Endothelial cell of umbilical vein (primary cell): ENCODE results near the gene ERO1B. TPM values are rescaled to one million over a fixed set of nuclear protein-coding genes. Genes with fewer than 3 reads are reported as not detected.

Experiments used
- BruUV-seq: library from RNA; stranded (reverse); fragments of 400-500 nt; replicated peaks from 2 replicates; lab custom pipeline; 2021; lab: Mats Ljungman, UMichigan
- CTCF ChIA-PET: fragments of 300-600, 350-600 bp; sonication (Branson Sonifier 250); formaldehyde crosslinking; loops from one replicate; lab custom pipeline; 2021; ENCODE audit warnings: antibody characterized with exemption, inconsistent platforms; lab: Charles Lee
- POLR2A ChIA-PET: fragments of 300-600, 350-600 bp; sonication (Branson Sonifier 250); formaldehyde crosslinking; loops from one replicate; lab custom pipeline; 2021; ENCODE audit warnings: antibody characterized with exemption, inconsistent platforms; lab: Charles Lee
- DNase-seq: peaks from one replicate; pipeline ENCODE4 v3.0.0-alpha.2; 2011; ENCODE audit warnings: low read depth, low spot score
- FAIRE-seq: peaks from 2 replicates; lab custom pipeline; 2011; peaks lifted over from hg19 to GRCh38; lab: Jason Lieb, UNC
- H2AFZ ChIP-seq: 2 replicates; pipeline ENCODE4 v1.6.0; 2012; ENCODE audit warnings: low read depth, low read length, control low read depth, inconsistent platforms
- H3K27ac ChIP-seq: 2 replicates; pipeline ENCODE4 v1.5.1; 2011; ENCODE audit warnings: low read depth, mild to moderate bottlenecking, control low read depth, low read length, moderate library complexity; ENCODE audit not compliant: insufficient read depth
- H3K27me3 ChIP-seq, 2 experiments: 2 replicates each; pipeline versions ENCODE4 v1.6.0 to v1.6.1; 2011; ENCODE audit warnings: low read length in 2 of 2, mixed read lengths in 1 of 2; ENCODE audit not compliant: control insufficient read depth in 2 of 2, insufficient read depth in 2 of 2
- H3K36me3 ChIP-seq, 2 experiments: 2 replicates in 1 of 2; 3 replicates in 1 of 2; pipeline ENCODE4 v1.5.1; 2011; ENCODE audit warnings: low read length in 2 of 2, mild to moderate bottlenecking in 1 of 2, moderate library complexity in 1 of 2; ENCODE audit not compliant: control insufficient read depth in 2 of 2, insufficient read depth in 2 of 2; ENCODE audit errors: extremely low read depth in 1 of 2
- H3K4me1 ChIP-seq: 3 replicates; pipeline ENCODE4 v1.5.1; 2011; ENCODE audit warnings: mild to moderate bottlenecking, low read length; ENCODE audit not compliant: control insufficient read depth, insufficient read depth; ENCODE audit errors: extremely low read depth
- H3K4me2 ChIP-seq: 2 replicates; pipeline ENCODE4 v1.6.1; 2011; ENCODE audit warnings: low read length, control low read depth, mixed read lengths; ENCODE audit not compliant: insufficient read depth
- H3K4me3 ChIP-seq, 3 experiments: fragments of 200-600 bp in 1 of 3; sonication (generic), shearing (Covaris generic) in 1 of 3; replicated peaks in 1 of 3; 2 replicates each; pipeline ENCODE4 v1.5.1; 2011 to 2016; ENCODE audit warnings: control low read depth in 3 of 3, low read length in 3 of 3, mild to moderate bottlenecking in 2 of 3, inconsistent platforms in 1 of 3, low read depth in 1 of 3, moderate library complexity in 1 of 3; ENCODE audit not compliant: insufficient read depth in 1 of 3
- H3K79me2 ChIP-seq: 2 replicates; pipeline ENCODE4 v1.6.0; 2012; ENCODE audit warnings: low read length, inconsistent platforms; ENCODE audit not compliant: control insufficient read depth, insufficient read depth
- H3K9ac ChIP-seq: replicated peaks from 2 replicates; pipeline ENCODE3; 2011; ENCODE audit warnings: low read length, control low read depth; ENCODE audit not compliant: insufficient read depth; ENCODE audit errors: extremely low read depth
- H3K9me1 ChIP-seq: replicated peaks from 3 replicates; pipeline ENCODE4 v1.6.0; 2011; ENCODE audit warnings: mild to moderate bottlenecking, low read length; ENCODE audit not compliant: control insufficient read depth, insufficient read depth; ENCODE audit errors: extremely low read depth
- H3K9me3 ChIP-seq: replicated peaks from 2 replicates; pipeline ENCODE4 v1.5.1; 2012; ENCODE audit warnings: low read length, inconsistent platforms; ENCODE audit not compliant: control insufficient read depth, insufficient read depth
- H4K20me1 ChIP-seq: replicated peaks from 2 replicates; pipeline ENCODE3; 2011; ENCODE audit warnings: mild to moderate bottlenecking, low read length; ENCODE audit not compliant: control insufficient read depth, insufficient read depth; ENCODE audit errors: extremely low read depth
- EZH2 ChIP-seq: IDR thresholded peaks from 2 replicates; pipeline ENCODE4 v1.6.1; 2012; ENCODE audit warnings: borderline replicate concordance, low read depth, mild to moderate bottlenecking, moderate library complexity, low read length, inconsistent platforms; ENCODE audit not compliant: severe bottlenecking
- FOS ChIP-seq: IDR thresholded peaks from 2 replicates; pipeline ENCODE4 v1.6.1; 2011; ENCODE audit warnings: mild to moderate bottlenecking, low read length, moderate library complexity, borderline replicate concordance; ENCODE audit not compliant: insufficient read depth
- GATA2 ChIP-seq: IDR thresholded peaks from 2 replicates; pipeline ENCODE4 v1.7.0; 2011; ENCODE audit warnings: low read depth, mild to moderate bottlenecking, moderate library complexity, mixed read lengths, low read length; ENCODE audit not compliant: insufficient read length, insufficient read depth
- JUN ChIP-seq: IDR thresholded peaks from 2 replicates; pipeline ENCODE4 v1.6.1; 2011; ENCODE audit warnings: borderline replicate concordance, low read depth; ENCODE audit not compliant: insufficient read length, insufficient read depth
- MYC ChIP-seq: IDR thresholded peaks from one replicate; pipeline ENCODE4 v1.6.1; 2011; ENCODE audit warnings: mild to moderate bottlenecking, low read depth, low read length
- POLR2A ChIP-seq: IDR thresholded peaks from 2 replicates; pipeline ENCODE4 v1.6.1; 2012; ENCODE audit warnings: low read depth, mild to moderate bottlenecking, control low read depth, low read length
- POLR2AphosphoS5 ChIP-seq: IDR thresholded peaks from 2 replicates; pipeline ENCODE4 v1.6.1; 2012; ENCODE audit warnings: low read depth, mild to moderate bottlenecking, control low read depth, low read length, moderate library complexity; ENCODE audit not compliant: insufficient read depth
- dilution Hi-C: fragments of 300-500 bp; cut with MboI; formaldehyde crosslinking; loops from one replicate; pipeline ENCODE4 v1.15.0; 2019; ENCODE audit warnings: low sequenced_read_pairs; ENCODE audit not compliant: extremely low pct_ligation_motif_present
- intact Hi-C: fragments of 100-400 bp; cut with micrococcal nuclease; formaldehyde crosslinking; loops from one replicate; pipeline ENCODE4 v1.10.0; 2022
- polyA plus RNA-seq, 4 experiments: library from polyadenylated mRNA; depleted of rRNA in 3 of 4; stranded (reverse) in 3 of 4; unstranded in 1 of 4; fragments of >200 nt; gene quantifications; 2 replicates each; pipeline versions ENCODE4 v1.2.1 to v1.2.3, GENCODE V29; 2011 to 2012; ENCODE audit warnings: missing spikeins in 1 of 4
- total RNA-seq: library from RNA; stranded (reverse); gene quantifications from 2 replicates; pipeline ENCODE4 v1.2.3, GENCODE V29; 2021
- TF ChIP-seq, protein P1 (sequence below): IDR thresholded peaks from 2 replicates; pipeline ENCODE4 v1.6.1; 2011; ENCODE audit not compliant: insufficient read depth, insufficient read length
- TF ChIP-seq, protein P2 (sequence below), 2 donors: IDR thresholded peaks; 1 replicate in 1 of 2; 2 replicates in 1 of 2; pipeline ENCODE4 v1.5.1; 2011; ENCODE audit warnings: low read length in 2 of 2, mild to moderate bottlenecking in 2 of 2, moderate library complexity in 2 of 2, control low read depth in 1 of 2, inconsistent platforms in 1 of 2, low read depth in 1 of 2; ENCODE audit not compliant: insufficient read depth in 1 of 2; ENCODE audit errors: extremely low read depth in 1 of 2

Gene ERO1B
- total and polyA plus RNA-seq, 2 donors (not counting 3 experiments of a cell fraction or from before 2014, with no cell fraction given), result 1.9 to 3.6 TPM

DNA sequence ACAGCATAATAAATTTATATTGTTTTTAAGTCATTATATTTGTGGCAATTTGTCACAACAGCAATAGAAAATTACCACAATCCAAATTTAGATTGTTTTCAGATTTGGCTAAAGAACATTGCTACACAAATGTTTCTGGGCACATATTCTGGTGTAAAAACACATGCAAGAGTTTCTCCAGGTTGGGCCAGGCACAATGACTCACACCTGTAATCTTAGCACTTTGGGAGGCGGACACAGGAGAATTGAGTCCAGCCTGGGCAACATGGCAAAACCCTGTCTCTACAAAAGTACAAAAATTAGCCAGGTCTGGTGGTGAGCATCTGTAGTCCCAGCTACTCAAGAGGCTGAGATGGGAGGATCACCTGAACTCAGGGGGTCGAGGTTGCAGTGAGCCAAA, 8.4 kb downstream of the ERO1B start:
- Histone ChIP-seq H3K79me2 (no peaks in the 10 kb centered on the region), H3K4me1 (no peaks in the 10 kb centered on the region), H2AFZ (no peak overlapping the region), H3K4me3 (no peak overlapping the region), H3K9ac (no peak overlapping the region), H3K27me3 (no peaks in the 10 kb centered on the region), H3K9me3 (no peaks in the 10 kb centered on the region), H3K9me1 (no peaks in the 10 kb centered on the region), H3K4me2 (no peak overlapping the region), H3K27ac (no peak overlapping the region), H3K36me3 (no peaks in the 10 kb centered on the region), H4K20me1 (no peaks in the 10 kb centered on the region)
- dilution Hi-C loops, result no loop called here
- ChIA-PET POLR2A (no interaction called here), CTCF (no interaction called here)
- no TSS peak for BruUV-seq
- DNase-seq, result no peak
- no peak for TF ChIP-seq JUN
- TF ChIP-seq, protein P1, sequence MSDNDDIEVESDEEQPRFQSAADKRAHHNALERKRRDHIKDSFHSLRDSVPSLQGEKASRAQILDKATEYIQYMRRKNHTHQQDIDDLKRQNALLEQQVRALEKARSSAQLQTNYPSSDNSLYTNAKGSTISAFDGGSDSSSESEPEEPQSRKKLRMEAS, result no peak
- TF ChIP-seq FOS, result no peak
- TF ChIP-seq EZH2, result no peak
- no peak for TF ChIP-seq MYC
- TF ChIP-seq, protein P2, sequence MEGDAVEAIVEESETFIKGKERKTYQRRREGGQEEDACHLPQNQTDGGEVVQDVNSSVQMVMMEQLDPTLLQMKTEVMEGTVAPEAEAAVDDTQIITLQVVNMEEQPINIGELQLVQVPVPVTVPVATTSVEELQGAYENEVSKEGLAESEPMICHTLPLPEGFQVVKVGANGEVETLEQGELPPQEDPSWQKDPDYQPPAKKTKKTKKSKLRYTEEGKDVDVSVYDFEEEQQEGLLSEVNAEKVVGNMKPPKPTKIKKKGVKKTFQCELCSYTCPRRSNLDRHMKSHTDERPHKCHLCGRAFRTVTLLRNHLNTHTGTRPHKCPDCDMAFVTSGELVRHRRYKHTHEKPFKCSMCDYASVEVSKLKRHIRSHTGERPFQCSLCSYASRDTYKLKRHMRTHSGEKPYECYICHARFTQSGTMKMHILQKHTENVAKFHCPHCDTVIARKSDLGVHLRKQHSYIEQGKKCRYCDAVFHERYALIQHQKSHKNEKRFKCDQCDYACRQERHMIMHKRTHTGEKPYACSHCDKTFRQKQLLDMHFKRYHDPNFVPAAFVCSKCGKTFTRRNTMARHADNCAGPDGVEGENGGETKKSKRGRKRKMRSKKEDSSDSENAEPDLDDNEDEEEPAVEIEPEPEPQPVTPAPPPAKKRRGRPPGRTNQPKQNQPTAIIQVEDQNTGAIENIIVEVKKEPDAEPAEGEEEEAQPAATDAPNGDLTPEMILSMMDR (IDR thresholded peaks at IDR 0.05; ENCODE audit: extremely low read depth in 1 of 2, insufficient read depth in 1 of 2, low read depth in 1 of 2, low read length in 2 of 2), result no peak
- no peak for TF ChIP-seq POLR2AphosphoS5
- no peak for TF ChIP-seq GATA2
- TF ChIP-seq POLR2A, result no peak
- FAIRE-seq, result no peak
- intact Hi-C loops, result no loop called here
